ENCODE data around the gene STING1. TPM values are rescaled to one million over a fixed set of nuclear protein-coding genes. Genes with fewer than 3 reads are reported as not detected.

The STING1 gene
- total and polyA plus RNA-seq, 10 of the 15 experiments (the other 5 are each of a cell fraction or from before 2014, with no cell fraction given) = 10.1 to 56.1 (median 41.0) TPM

DNA sequence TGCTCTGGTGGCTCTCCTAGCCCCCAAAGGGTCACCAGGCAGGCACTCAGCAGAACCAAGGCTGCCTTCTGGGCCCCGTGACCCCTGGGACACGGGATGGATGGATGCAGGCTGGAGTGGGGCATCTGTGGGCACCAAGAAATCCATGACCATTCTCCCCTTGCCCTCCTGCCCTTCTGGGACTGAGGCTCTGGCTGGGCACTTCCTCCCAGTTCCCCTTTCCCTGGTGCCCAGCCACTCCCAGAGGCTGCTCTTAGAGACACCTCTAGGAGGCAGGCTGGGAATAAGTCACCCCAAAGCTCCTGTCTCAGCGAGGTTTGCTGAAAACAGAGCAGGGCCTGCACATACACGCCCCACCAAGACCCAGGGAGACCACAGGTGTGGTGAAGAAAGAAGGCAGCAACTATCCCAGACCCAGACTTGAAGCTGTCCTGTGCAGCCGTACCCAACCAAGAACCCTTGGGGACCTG lies 943 bp downstream of the STING1 start (continued):
- TF ChIP-seq, protein P1, sequence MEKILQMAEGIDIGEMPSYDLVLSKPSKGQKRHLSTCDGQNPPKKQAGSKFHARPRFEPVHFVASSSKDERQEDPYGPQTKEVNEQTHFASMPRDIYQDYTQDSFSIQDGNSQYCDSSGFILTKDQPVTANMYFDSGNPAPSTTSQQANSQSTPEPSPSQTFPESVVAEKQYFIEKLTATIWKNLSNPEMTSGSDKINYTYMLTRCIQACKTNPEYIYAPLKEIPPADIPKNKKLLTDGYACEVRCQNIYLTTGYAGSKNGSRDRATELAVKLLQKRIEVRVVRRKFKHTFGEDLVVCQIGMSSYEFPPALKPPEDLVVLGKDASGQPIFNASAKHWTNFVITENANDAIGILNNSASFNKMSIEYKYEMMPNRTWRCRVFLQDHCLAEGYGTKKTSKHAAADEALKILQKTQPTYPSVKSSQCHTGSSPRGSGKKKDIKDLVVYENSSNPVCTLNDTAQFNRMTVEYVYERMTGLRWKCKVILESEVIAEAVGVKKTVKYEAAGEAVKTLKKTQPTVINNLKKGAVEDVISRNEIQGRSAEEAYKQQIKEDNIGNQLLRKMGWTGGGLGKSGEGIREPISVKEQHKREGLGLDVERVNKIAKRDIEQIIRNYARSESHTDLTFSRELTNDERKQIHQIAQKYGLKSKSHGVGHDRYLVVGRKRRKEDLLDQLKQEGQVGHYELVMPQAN (conservative IDR thresholded peaks at IDR 0.05) = no peak
- TF ChIP-seq TCF7 (IDR thresholded peaks at IDR 0.05; ENCODE audit: borderline replicate concordance) (no peak), RAD51 (IDR thresholded peaks at IDR 0.05) (no peak), ZNF207 (IDR thresholded peaks at IDR 0.05; ENCODE audit: borderline replicate concordance) (no peak)
- TF ChIP-seq, protein P2, sequence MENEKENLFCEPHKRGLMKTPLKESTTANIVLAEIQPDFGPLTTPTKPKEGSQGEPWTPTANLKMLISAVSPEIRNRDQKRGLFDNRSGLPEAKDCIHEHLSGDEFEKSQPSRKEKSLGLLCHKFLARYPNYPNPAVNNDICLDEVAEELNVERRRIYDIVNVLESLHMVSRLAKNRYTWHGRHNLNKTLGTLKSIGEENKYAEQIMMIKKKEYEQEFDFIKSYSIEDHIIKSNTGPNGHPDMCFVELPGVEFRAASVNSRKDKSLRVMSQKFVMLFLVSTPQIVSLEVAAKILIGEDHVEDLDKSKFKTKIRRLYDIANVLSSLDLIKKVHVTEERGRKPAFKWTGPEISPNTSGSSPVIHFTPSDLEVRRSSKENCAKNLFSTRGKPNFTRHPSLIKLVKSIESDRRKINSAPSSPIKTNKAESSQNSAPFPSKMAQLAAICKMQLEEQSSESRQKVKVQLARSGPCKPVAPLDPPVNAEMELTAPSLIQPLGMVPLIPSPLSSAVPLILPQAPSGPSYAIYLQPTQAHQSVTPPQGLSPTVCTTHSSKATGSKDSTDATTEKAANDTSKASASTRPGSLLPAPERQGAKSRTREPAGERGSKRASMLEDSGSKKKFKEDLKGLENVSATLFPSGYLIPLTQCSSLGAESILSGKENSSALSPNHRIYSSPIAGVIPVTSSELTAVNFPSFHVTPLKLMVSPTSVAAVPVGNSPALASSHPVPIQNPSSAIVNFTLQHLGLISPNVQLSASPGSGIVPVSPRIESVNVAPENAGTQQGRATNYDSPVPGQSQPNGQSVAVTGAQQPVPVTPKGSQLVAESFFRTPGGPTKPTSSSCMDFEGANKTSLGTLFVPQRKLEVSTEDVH (IDR thresholded peaks at IDR 0.05; ENCODE audit: low read depth, partially characterized antibody) = no peak

DNA sequence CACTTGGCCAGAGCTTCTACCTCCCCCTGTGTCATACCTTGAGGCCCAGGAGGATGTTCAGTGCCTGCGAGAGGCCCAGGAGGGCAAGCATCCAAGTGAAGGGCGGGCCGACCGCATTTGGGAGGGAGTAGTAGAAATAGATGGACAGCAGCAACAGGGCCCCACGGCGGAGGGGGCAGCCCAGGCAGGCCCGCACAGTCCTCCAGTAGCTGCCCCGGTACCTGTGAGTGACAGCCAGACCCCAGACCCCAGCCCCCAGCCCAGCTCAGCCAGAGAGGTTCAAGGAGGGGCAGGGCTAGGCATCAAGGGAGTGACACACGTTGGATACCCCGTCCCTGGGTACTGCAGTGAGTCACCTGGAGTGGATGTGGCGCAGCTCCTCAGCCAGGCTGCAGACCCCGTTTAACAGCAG lies 1.4 kb downstream of the STING1 start:
- ChIA-PET CTCF (interaction anchor here (0.9 to 4.5 kb wide), 7 partner anchors 22 to 230 kb away, joined by 3 to 32 read pairs (median 8); no protein-coding TSS in a partner anchor), POLR2A (interaction anchor here (0.6 to 2.0 kb wide), 9 partner anchors 13 to 567 kb away, joined by 3 to 10 read pairs (median 4); partner anchors contain the start of gene DNAJC18), RAD21 (ENCODE audit: unreplicated experiment) (interaction anchor here (1.0 to 3.0 kb wide), 6 partner anchors 13 to 84 kb away, joined by 3 to 32 read pairs (median 10); no protein-coding TSS in a partner anchor), SMC1A (ENCODE audit: uncharacterized antibody, unreplicated experiment) (interaction anchor here (0.7 to 3.1 kb wide), 14 partner anchors 10 to 213 kb away, joined by 3 to 25 read pairs (median 6); partner anchors contain the start of genes DNAJC18 and SMIM33)
- intact Hi-C loops (cut with micrococcal nuclease; ENCODE audit: unreplicated experiment) = no loop called here
- Histone ChIP-seq H3K27me3 (replicated peaks in 1 of 2; ENCODE audit: control insufficient read depth in 2 of 2, insufficient read depth in 2 of 2, low read length in 1 of 2) (no peaks in the 10 kb centered on the region), H4K20me1 (ENCODE audit: control insufficient read depth, insufficient read depth) (no peaks in the 10 kb centered on the region), H3K4me3 (peak overlapping the region; percentile 59), H2AFZ (ENCODE audit: control insufficient read depth, low read depth, low read length) (no peak overlapping the region), H3K4me2 (ENCODE audit: control insufficient read depth, insufficient read depth) (peak overlapping the region; percentile 94), H3K9ac (ENCODE audit: control insufficient read depth, insufficient read depth, low read length) (peak overlapping the region; percentile 81; the same call in 1 of the 2 replicates), H3K79me2 (ENCODE audit: control insufficient read depth, insufficient read depth, low read length) (peaks cover 7% of the 10 kb centered on the region), H3K9me3 (replicated peaks; ENCODE audit: control insufficient read depth, insufficient read depth, low read length) (no peaks in the 10 kb centered on the region), H3K4me1 (ENCODE audit: control insufficient read depth, insufficient read depth, low read length) (peaks cover 27% of the 10 kb centered on the region), H3K36me3 (ENCODE audit: control insufficient read depth in 2 of 2, insufficient read depth in 2 of 2, low read length in 1 of 2) (peaks cover 0 to 4% of the 10 kb centered on the region in 2 experiments; a peak in 2 of 4 replicates), H3K27ac (ENCODE audit: control insufficient read depth, insufficient read depth) (peak overlapping the region; percentile 91)
- FAIRE-seq = no peak
- WGBS (ENCODE audit: insufficient coverage, insufficient replicate concordance, low lambda C conversion rate, missing lambda C conversion rate) = 85% methylated on average over 12 of the region's 12 CpGs
- in situ Hi-C loops (cut with MboI) = no loop called here
- BruUV-seq (replicated peaks) = no TSS peak
- DNase-seq (ENCODE audit: low read depth, low spot score) = no peak
- peak; percentile 9 for ATAC-seq
- TF ChIP-seq ZNF217 (IDR thresholded peaks at IDR 0.05) (no peak), ZSCAN29 (IDR thresholded peaks at IDR 0.05) (no peak), POLR2AphosphoS2 (IDR thresholded peaks at IDR 0.05; ENCODE audit: low read depth, low read length) (no peak), CHD2 (IDR thresholded peaks at IDR 0.05; ENCODE audit: borderline replicate concordance, low read depth, low read length) (no peak)
- TF ChIP-seq, protein P3, sequence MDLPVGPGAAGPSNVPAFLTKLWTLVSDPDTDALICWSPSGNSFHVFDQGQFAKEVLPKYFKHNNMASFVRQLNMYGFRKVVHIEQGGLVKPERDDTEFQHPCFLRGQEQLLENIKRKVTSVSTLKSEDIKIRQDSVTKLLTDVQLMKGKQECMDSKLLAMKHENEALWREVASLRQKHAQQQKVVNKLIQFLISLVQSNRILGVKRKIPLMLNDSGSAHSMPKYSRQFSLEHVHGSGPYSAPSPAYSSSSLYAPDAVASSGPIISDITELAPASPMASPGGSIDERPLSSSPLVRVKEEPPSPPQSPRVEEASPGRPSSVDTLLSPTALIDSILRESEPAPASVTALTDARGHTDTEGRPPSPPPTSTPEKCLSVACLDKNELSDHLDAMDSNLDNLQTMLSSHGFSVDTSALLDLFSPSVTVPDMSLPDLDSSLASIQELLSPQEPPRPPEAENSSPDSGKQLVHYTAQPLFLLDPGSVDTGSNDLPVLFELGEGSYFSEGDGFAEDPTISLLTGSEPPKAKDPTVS (IDR thresholded peaks at IDR 0.05; ENCODE audit: low read depth, low read length) = no peak
- TF ChIP-seq, protein P4, sequence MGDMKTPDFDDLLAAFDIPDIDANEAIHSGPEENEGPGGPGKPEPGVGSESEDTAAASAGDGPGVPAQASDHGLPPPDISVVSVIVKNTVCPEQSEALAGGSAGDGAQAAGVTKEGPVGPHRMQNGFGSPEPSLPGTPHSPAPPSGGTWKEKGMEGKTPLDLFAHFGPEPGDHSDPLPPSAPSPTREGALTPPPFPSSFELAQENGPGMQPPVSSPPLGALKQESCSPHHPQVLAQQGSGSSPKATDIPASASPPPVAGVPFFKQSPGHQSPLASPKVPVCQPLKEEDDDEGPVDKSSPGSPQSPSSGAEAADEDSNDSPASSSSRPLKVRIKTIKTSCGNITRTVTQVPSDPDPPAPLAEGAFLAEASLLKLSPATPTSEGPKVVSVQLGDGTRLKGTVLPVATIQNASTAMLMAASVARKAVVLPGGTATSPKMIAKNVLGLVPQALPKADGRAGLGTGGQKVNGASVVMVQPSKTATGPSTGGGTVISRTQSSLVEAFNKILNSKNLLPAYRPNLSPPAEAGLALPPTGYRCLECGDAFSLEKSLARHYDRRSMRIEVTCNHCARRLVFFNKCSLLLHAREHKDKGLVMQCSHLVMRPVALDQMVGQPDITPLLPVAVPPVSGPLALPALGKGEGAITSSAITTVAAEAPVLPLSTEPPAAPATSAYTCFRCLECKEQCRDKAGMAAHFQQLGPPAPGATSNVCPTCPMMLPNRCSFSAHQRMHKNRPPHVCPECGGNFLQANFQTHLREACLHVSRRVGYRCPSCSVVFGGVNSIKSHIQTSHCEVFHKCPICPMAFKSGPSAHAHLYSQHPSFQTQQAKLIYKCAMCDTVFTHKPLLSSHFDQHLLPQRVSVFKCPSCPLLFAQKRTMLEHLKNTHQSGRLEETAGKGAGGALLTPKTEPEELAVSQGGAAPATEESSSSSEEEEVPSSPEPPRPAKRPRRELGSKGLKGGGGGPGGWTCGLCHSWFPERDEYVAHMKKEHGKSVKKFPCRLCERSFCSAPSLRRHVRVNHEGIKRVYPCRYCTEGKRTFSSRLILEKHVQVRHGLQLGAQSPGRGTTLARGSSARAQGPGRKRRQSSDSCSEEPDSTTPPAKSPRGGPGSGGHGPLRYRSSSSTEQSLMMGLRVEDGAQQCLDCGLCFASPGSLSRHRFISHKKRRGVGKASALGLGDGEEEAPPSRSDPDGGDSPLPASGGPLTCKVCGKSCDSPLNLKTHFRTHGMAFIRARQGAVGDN (IDR thresholded peaks at IDR 0.05) = no peak

Measured in GM12878 (cell line).